DMS114 treated with DMSO at 0.1 percent for 48 hours (cell line): Measurements from ENCODE around the gene HSFY2.
"Not testable (repeated sequence)": the region's sequence is repeated elsewhere in the genome, so short reads cannot be mapped to it uniquely, and the experiment has no call there.

Experiments used
- DNase-seq: peaks from one replicate; lab custom pipeline; 2025; ENCODE audit not compliant: unreplicated experiment; lab: John Stamatoyannopoulos, UW

The HSFY2 gene

DNA sequence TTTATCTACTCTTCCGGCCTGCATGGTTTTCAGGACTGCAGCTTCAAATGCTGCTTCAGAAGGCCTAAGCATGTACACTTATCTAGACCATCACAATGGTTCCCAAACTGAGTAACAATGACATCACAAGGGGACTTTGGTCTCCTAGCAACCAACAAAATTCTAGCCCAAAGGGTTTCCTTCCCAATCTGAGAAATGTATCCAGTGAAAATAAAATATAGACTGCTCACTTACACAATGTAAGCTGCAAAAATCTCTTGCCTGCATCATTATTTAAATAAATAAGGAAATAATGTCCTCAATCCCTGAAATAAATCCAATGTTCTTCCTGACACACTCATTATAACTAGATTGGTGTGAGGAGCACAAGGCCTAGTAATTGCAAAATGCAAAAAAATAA, at the start of gene HSFY2:
Gene HSFY2, minus strand, starts transcription at position 101 of the 400 bp plus-strand sequence. CDS start 117 bp downstream, outside the sequence.
- not testable (repeated sequence) for DNase-seq

DNA sequence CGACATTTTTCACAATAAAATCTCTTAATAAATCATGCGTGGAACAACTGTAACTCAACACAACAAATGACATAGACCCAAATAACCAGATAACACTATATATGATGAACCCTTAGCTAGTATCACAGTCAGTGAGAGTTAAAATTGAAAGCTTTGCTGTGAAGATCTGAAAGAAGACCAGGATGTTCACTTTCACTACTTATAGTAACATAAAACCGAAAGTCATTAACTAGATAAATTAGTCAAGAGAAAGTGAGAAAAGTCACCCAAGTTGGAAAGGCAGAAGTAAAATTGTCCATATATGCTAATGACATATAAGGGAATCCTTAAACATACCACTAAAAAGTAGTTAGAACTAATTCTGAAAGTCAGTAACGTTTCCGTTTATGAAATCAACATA, 42.2 kb upstream of the HSFY2 start:
- not testable (repeated sequence) for DNase-seq

DNA sequence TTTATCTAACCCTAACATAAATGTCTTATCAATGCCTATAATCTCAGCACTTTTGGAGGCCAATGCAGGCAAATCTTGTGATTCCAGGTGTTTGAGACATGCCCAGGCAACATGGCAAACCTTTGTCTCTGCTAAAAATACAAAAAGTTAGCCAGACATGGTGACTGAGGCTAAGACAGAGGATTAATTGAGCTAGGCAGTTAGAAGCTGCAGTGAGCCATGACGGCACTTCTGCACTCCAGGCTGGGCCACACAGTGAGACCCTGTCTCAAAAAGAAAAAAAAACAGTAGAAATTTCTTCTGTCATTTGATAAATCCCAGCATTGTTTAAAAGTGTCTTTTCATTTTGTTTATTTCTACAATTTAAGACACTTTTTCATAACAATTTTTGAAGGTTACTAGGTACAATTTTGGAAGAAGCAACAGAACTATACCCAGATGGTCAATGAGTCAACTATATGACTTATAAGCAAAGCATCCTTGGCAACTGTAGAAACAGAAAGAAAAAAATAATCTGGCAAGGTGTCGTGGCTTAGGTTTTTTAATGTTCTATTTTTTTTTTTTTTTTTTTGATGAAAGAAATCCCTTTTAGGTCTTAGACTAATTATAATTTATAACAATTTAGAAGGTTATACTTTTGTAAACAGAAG, 15.3 kb upstream of the HSFY2 start:
- DNase-seq = not testable (repeated sequence)

DNA sequence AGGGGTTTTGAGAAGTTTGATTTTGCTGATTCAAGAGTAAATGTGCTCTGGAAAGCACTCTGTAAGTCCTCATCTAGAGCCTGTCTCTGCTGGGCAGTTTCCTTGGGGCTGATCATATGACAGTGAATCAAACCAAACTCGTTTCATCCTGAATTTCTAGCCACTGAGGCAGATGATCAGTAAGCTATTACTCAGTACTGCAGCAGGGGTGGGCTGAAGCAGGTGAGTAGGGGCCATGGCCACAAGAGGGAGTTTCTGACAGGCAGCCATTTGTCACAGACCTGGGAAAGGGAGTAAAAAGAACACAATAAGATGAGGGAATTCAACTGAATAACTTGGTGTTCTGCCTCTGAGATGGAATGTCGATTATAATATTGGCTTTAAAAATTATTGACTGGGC, 19.5 kb downstream of the HSFY2 start:
- DNase-seq = not testable (repeated sequence)

- DNase-seq = not testable (repeated sequence)
Observed at GRCh38 chrY:18753133-18753815, 20.3 kb downstream of the HSFY2 start.

- not testable (repeated sequence) for DNase-seq
Observed at GRCh38 chrY:18723714-18724113, 49.8 kb downstream of the HSFY2 start.
